ENCODE measurements around the gene TRAFD1.

TRAFD1 gene

DNA sequence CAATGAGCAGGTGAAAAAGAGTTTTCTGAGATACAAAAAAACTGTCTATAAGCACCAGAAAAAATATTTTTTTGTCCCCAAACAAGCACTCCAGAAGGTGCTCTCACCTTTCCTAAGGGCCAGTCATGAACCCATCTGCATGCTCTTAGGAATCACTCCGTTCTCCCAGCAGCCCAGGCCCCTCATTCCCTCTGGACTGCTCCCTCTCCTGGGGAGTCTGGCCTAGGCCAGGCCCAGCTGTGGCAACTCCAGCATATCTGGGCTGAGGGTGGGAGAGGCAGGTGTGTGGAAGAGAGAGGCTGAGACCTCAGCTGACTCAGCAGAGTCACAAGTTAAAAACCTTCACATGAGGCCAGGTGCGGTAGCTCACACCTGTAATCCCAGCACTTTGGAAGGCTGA, 54.6 kb downstream of the TRAFD1 start:
- DNase-seq, result no peak

GRCh38 chr12:112180422-112180821, 55.1 kb downstream of the TRAFD1 start:
- DNase-seq, result no peak

DNA sequence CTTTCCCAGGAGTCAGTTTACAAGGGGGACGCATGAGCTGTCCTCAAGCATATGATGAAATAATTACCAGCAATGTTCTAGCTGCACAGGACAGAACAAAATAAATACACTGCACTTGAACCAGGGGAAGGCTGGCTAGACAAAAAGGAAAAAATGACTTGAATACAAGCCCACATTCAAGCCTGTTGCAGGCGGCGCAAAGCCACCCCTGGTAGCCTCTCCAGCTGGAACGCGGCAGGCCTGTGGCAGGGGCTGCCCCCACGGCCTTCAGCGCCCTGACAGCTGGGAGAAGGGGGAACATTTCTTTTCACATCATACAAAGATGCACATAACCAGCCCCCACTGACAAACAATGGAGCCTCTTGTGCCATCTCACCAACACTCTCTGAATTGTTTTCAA, 57.1 kb downstream of the TRAFD1 start:
- DNase-seq, result no peak

- DNase-seq, result peak in 1 of 2 donors; percentile 21
Observed at GRCh38 chr12:112183141-112184021, 58.0 kb downstream of the TRAFD1 start.

DNA sequence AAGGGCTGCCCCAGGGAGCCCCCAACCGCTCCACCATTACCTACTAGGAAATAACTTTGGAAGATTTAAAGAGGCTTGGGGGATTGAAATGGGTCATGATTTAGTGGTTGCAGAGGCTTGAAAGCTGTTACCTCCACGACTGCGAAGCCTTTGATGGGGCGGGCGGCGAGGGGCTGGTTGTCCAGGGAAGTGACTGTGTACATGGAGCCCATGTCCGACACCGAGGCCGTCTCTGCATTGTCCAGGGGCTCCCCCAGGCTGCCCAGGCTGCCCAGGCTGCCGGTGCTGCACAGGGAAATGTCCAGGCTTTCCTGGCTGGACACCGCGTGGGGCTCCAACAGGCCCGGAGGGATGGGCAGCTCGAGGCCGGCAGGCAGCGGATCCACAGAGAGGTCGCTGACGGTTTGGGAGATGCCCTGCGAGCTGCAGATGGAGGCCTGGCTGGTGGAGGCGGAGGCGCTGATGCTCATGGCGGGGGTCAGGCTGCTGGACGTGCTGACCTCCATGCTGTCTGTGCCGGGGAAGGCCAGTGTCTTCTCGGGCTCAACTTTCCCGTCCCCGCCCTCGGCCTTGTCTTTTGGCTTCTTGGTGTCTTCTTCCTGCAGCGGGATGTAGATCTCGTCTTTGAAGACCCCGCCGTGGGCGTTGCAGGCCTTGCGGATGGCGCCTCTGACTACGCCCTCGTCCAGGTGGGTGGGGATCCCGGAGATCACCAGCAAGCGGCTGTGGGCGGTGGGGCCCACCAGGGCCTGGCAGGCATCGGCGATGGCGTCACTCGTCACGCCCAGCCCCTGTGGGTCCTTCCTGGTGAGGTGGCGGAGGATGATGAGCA, 58.9 kb downstream of the TRAFD1 start:
- DNase-seq, result no peak

DNA sequence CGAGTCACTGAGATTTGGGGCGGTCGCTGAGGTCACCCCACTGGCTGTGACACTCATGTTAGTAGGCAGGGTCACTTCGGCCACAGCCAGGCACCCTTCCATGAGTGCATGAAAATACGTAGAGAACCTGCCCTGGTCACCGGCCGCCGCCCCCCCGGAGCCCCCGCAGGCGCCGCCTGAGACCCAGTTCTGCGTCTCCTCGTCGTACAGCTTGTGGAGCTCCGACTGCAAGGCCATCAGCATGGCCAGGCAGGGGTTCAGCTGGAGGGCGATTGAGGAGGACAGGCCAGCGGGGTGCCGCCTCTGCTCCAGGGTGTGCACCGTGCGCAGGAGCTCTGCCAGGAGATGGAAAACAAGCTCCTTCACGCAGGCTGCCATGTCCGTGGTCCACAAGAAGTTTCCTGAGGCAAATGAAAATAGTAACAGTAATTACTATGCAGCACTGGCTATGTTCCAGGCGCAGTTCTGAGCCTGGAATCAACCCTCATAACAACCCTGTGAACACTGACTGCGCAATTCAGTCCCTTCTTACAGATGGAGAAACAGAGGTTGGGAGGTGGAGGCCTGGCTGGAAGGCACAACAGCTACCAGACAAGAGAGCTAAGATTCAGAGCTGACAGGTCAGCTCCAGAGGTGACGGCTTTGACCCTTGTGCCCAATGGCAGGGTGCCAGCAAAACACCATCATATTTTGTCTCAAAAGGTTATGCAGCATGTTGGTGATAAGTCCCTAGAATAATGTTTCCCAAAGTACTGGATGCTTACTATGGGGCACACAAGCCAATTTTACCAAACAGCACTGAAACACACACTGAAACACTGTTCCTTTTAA, 59.9 kb downstream of the TRAFD1 start:
- no peak for DNase-seq

DNA sequence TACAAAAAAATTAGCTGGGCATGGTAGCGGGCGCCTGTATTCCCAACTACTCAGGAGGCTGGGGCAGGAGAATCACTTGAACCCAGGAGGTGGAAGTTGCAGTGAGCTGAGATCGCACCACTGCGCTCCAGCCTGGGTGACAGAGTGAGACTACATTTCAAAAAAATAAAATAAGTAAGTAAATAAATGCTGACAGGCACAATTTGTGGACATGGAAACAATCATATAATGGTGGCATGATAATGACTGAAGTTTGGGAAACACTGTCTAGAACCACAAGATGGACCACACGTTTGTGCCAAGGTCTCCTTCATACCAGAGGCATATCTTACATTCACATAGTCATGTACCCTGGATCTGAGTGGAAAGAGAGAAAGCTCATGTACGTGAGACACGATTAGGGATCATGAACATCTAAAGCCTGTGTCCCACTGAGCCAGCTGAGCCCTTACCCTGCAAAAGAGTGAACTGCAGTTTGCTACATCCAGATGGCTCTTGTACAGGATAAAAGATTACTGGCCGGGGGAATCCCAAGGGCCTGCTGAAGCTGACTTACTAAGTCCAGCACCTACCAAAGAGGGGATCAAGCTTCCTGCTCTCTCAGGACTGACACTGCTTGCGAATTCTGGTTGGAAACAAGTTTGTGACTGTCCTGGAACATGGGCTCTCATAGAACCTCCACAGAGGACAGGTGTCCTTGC, 62.9 kb downstream of the TRAFD1 start:
- no peak for DNase-seq

- DNase-seq, result no peak
Observed at GRCh38 chr12:112190231-112191025, 65.1 kb downstream of the TRAFD1 start.

DNA sequence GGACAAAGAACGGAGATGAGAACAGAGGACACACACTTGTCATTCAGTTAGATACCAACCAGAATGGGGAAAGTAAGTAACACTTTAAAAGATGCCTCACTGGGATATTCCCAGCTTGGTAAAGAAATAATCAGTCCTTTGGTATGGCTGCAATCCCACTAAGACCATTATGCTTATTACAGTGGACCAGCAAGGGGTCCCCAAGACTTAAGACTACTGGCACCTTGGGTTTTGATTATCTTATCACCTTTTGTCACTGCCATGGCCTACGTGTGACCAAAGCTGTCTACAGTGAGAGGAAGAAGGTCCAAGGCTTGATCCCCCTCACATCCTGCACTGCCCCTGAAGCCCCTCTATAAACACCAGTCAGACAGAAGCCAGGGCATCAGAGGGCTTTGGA, 65.8 kb downstream of the TRAFD1 start:
- DNase-seq, result no peak

- DNase-seq, result no peak
Observed at GRCh38 chr12:112191840-112192321, 66.5 kb downstream of the TRAFD1 start.

- DNase-seq, result no peak
Observed at GRCh38 chr12:112192475-112192874, 67.1 kb downstream of the TRAFD1 start.

GRCh38 chr12:112194601-112195247, 69.4 kb downstream of the TRAFD1 start:
- no peak for DNase-seq

DNA sequence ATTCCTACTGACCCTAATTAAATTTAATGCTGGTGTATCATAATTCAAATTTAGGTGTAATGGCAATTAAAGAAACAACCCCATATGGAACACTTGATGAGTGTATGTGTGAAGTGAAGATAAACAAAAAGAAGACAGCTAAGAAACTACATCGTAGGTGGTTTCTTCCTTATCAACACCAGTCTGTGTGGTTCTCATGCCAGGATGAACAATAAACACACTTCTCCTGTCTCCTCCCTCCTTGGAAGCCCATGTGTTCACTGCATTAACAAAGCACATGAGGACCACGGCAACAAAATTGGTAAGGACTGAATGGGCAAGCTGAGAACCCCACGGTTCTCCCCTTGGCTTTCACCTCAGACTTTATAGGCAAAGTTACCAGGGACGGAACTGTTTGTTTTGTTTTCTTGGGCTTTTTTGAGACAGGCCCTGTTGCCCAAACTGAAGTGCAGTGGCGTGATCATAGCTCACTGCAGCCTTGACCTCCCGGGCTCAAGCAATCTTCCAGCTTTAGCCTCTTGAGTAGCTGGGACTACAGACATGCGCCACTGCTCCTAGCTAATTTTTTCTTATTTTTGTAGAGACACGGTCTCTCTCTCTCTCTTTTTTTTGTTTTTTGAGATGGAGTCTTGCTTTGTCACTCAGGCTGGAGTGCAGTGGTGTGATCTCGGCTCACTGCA, 71.0 kb downstream of the TRAFD1 start:
- no peak for DNase-seq

DNA sequence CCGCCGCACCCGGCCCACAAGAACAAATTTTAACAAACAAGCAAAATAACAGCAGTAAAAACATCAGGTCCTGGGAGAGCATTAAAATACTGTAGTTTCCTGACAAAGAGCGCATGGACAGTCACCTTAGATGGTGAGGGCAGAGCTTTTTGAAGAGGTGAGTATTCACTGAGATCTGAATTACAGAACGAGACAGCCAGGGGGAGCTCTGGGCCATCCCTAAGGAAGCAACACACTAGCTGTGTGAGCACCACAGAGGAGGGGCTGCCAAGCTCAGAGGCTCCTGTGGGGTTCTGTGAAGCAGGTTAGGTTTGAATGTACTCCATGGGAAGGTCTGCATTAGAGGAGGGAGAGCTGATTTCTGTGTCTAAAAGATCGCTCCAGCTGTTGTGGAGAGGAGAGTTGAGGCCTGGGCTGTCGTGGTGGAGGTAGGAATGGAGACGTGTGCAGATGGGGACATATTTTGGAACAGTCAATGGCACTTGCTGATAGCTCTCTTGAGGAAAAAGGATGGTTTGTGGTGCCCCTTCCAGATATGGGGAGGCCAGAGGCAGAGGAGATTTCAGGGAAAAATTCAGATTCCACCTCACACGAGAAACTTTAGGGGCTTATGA, 72.9 kb downstream of the TRAFD1 start:
- peak; percentile 49 to 58 for DNase-seq

DNA sequence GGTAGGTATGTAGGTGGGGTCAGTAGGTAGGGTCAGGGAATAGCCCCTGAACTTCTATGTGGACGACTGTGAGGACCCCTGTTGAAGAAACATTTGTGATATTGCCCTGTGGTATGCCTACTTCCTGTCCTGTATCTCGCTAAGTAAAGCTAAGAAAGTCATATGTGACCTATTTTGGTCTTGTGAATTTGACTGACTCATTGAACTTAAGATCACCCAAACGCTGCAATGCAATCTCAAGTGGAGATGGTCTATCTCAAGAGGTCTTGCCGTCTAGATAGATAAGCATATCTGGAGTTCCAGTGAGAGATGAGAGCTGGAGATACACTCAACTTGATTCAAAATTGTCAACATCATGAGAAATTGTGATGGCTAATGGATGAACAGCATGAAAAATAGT, 73.8 kb downstream of the TRAFD1 start:
- DNase-seq, result no peak
